ENCODE data around the gene CSF2.

CSF2 gene

DNA sequence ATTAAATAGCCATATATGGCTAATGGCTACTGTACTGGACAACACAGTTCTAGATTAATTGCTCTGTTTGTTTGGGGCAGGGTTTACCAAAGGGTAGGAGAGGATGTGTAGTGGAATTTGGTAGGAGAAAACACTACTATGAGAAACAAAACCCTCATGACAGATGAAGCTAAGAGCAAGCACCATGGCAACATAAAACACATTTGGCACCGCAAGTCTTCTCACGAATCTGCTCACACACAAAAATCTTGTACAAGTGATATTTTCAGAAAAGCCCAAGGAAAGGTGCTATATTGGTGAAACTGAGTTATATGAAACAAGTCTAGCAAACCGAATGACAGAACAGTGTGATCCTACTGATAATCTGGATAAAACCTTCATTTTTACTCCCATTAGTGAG is 38.5 kb downstream of the CSF2 start:
- Histone ChIP-seq H3K9me2 (replicated peaks; ENCODE audit: insufficient read depth, low read length) (no peaks in the 10 kb centered on the region), H3K27ac (ENCODE audit: low read length) (no peak overlapping the region), H3K4me3 (ENCODE audit: low read length) (no peak overlapping the region), H3K4me2 (ENCODE audit: low read depth, low read length) (no peak overlapping the region), H3F3A (ENCODE audit: insufficient read depth, low read length) (0 out of 2 replicates have a peak, but pooled peaks cover under 1% of the 10 kb centered on the region), H3K79me2 (ENCODE audit: low read length) (no peaks in the 10 kb centered on the region), H4K20me1 (ENCODE audit: insufficient read depth, low read length) (no peaks in the 10 kb centered on the region), H3K27me3 (replicated peaks; ENCODE audit: insufficient read depth, low read length) (no peaks in the 10 kb centered on the region), H3K9me3 (replicated peaks; ENCODE audit: insufficient read depth, low read length) (no peaks in the 10 kb centered on the region), H3K36me3 (replicated peaks; ENCODE audit: insufficient read depth, low read length) (no peaks in the 10 kb centered on the region), H3K4me1 (ENCODE audit: low read length) (peaks cover 22% of the 10 kb centered on the region), H2AFZ (ENCODE audit: low read length) (no peak overlapping the region), H3K9ac (ENCODE audit: low read length) (no peak overlapping the region)
- TF ChIP-seq EZH2phosphoT487 (IDR thresholded peaks at IDR 0.05; ENCODE audit: low read length) (no peak), CTCF (IDR thresholded peaks at IDR 0.05; ENCODE audit: low read length) (no peak), EZH2 (optimal IDR thresholded peaks at IDR 0.05; ENCODE audit: low read depth, low read length) (no peak)
- DNase-seq, result no peak

DNA sequence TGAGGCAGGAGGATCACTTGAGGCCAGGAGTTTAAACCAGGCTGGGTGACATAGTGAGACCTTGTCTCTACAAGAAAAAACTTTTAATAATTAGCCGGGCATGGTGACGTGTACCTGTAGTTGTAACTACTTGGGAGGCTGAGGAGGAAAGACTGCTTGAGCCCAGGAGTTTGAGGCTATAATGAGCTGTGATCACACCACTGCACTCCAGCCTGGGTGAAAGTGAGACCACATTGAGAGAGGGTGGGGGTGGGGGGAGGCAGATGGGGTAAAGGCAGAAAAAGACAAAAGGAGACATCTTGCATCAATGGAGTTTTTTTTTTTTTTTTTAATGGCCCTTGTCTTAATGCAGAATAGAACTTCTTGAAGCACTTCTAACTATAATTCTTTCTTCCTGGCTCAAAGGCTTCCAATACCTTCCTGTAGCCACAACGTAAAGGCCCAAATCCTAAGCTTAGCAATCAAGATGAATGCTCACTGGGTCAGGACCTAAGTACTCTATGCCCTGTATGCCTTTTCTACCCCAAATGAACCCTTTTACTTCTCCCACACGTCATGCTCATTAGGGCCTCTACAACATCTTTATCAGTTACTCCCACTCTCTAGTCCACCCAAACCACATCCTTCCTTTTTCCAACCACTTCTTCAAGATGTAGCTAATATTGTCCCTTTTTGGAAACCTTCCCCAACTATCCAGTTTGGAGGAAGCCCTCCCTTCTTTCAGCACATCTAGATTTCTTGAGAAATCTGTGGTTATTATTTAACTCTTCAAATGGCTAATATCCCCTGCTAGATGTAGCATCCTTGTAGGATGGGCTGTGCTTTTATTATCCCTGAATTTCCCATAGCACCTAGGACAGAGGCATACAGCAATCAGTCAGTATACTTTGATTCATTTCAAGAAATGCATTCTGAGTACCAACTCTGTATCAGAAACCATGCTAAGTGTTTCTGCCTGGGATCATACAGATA is 40.8 kb downstream of the CSF2 start:
- Histone ChIP-seq H2AFZ (ENCODE audit: low read length) (no peak overlapping the region), H3K36me3 (replicated peaks; ENCODE audit: insufficient read depth, low read length) (no peaks in the 10 kb centered on the region), H3K27ac (ENCODE audit: low read length) (no peak overlapping the region), H3K9me2 (replicated peaks; ENCODE audit: insufficient read depth, low read length) (no peaks in the 10 kb centered on the region), H4K20me1 (ENCODE audit: insufficient read depth, low read length) (no peaks in the 10 kb centered on the region), H3F3A (ENCODE audit: insufficient read depth, low read length) (0 out of 2 replicates have a peak, but pooled peaks cover 5% of the 10 kb centered on the region), H3K27me3 (replicated peaks; ENCODE audit: insufficient read depth, low read length) (no peaks in the 10 kb centered on the region), H3K4me3 (ENCODE audit: low read length) (no peak overlapping the region), H3K4me1 (ENCODE audit: low read length) (peaks cover 26% of the 10 kb centered on the region), H3K79me2 (ENCODE audit: low read length) (no peaks in the 10 kb centered on the region), H3K9me3 (replicated peaks; ENCODE audit: insufficient read depth, low read length) (no peaks in the 10 kb centered on the region), H3K9ac (ENCODE audit: low read length) (no peak overlapping the region), H3K4me2 (ENCODE audit: low read depth, low read length) (0 out of 2 replicates have a peak overlapping the region, but pooled peaks have one; percentile 11)
- no peak for DNase-seq
- TF ChIP-seq EZH2phosphoT487 (IDR thresholded peaks at IDR 0.05; ENCODE audit: low read length) (no peak), CTCF (IDR thresholded peaks at IDR 0.05; ENCODE audit: low read length) (no peak), EZH2 (optimal IDR thresholded peaks at IDR 0.05; ENCODE audit: low read depth, low read length) (no peak)

DNA sequence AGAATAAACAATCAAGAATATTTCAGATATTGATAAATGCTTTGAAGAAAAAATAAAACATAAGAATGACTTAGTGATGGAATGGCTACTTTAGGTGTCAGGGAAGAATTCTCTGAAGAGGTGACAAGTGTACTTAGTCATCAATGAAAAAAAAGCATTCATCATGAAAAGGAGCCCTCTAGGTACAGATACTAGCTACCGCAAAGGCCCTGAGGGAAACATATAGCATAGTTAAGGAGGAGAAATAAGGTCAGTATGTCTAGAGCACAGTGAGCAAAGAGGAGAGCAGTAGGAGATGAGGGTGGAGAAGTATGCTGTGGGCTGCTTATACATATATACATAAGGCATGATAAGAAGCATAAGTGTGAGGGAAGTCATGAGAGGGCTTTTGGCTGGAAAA is 41.8 kb downstream of the CSF2 start:
- Histone ChIP-seq H3K79me2 (ENCODE audit: low read length) (no peaks in the 10 kb centered on the region), H2AFZ (ENCODE audit: low read length) (no peak overlapping the region), H3K4me1 (ENCODE audit: low read length) (peaks cover 21% of the 10 kb centered on the region), H3K27ac (ENCODE audit: low read length) (no peak overlapping the region), H3K9me2 (replicated peaks; ENCODE audit: insufficient read depth, low read length) (no peaks in the 10 kb centered on the region), H3K27me3 (replicated peaks; ENCODE audit: insufficient read depth, low read length) (no peaks in the 10 kb centered on the region), H4K20me1 (ENCODE audit: insufficient read depth, low read length) (no peaks in the 10 kb centered on the region), H3K36me3 (replicated peaks; ENCODE audit: insufficient read depth, low read length) (no peaks in the 10 kb centered on the region), H3K9ac (ENCODE audit: low read length) (no peak overlapping the region), H3K4me2 (ENCODE audit: low read depth, low read length) (no peak overlapping the region), H3F3A (ENCODE audit: insufficient read depth, low read length) (0 out of 2 replicates have a peak, but pooled peaks cover 5% of the 10 kb centered on the region), H3K4me3 (ENCODE audit: low read length) (no peak overlapping the region), H3K9me3 (replicated peaks; ENCODE audit: insufficient read depth, low read length) (no peaks in the 10 kb centered on the region)
- TF ChIP-seq EZH2phosphoT487 (IDR thresholded peaks at IDR 0.05; ENCODE audit: low read length) (no peak), CTCF (IDR thresholded peaks at IDR 0.05; ENCODE audit: low read length) (no peak), EZH2 (optimal IDR thresholded peaks at IDR 0.05; ENCODE audit: low read depth, low read length) (no peak)
- DNase-seq, result no peak
